Glomerular endothelial cell (primary cell): ENCODE measurements around the gene SCGN. TPM values are rescaled to one million over a fixed set of nuclear protein-coding genes. Genes with fewer than 3 reads are reported as not detected.

Experiments used
- DNase-seq: peaks from one replicate; pipeline ENCODE4 v3.0.0-alpha.2; 2011; ENCODE audit warnings: low read depth, low spot score; ENCODE audit errors: extremely low read depth
- total RNA-seq: library from RNA; depleted of rRNA; stranded (reverse); fragments of >200 nt; gene quantifications from 2 replicates; pipeline ENCODE4 v1.2.3, GENCODE V29; 2015

SCGN gene
- total RNA-seq, 1 donor from 2014 or later: not detected

GRCh38 chr6:25640446-25640845, 11.6 kb upstream of the SCGN start:
- DNase-seq: no peak

GRCh38 chr6:25640891-25641290, 11.1 kb upstream of the SCGN start:
- DNase-seq: no peak

- DNase-seq: no peak
Observed at GRCh38 chr6:25641377-25641776, 10.6 kb upstream of the SCGN start.

DNA sequence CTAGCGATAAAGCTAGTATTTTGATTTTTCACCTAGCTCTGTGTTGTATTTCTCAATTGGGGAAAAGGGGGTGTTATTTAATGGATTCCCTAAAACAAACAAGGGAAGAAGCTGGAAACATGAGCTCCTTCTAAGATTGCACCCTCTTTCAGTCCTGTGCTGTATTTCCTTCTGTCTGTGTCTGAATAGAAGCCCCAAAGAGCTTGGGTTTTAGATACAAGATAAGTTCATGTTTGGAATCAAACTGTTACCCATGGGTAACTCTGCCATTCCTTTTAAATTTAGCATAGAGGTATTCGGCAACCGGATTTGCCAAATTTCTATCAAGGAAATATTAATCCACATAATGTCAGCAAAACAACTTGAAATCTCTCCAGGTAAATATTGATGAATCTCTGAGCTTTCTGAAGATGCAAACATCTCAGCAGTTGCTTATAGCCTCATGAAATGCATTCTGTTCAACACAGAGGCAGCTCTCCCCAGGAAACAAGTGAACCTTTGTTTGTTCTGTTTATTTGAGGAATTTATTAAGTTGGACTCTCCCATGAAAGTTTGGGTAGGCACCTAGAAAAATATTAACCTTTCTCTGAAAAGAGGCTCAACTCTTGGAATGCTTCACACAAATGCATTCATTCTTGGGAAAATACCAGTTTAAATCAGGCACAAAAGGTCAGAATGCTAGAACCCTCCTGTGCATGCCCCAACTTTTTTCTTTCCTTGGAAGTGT, 9.9 kb upstream of the SCGN start:
- no peak for DNase-seq

DNA sequence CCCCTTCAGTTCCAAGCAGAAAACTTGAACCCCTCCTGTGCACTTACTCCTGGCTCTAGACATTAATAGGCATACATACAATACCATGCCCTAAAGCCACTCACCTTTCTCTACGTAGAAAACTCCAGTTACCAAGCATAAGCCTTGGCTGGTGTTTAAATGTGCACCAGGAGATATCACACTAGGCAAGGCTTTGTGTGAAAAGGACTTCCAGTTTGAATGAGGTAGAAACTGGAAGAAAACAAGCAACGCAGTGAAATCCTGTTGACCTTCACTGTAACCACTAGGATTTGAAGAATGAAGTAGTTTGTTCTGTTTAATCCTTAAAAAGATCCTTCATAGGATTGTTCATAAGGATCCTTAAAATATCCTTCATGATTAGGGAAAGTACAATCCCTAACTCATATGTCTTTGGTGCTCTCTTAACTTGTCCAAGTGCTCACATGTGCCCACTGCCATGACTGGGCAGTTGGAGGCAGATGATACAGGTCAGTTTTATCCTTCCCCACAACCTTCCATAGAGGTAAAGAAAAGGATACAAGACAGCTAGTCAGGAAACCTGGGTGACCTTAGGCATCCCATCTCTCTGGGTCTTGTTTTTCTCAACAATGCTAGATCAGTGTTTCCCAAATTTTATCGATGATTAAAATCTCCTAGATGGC, 9.2 kb upstream of the SCGN start:
- no peak for DNase-seq

DNA sequence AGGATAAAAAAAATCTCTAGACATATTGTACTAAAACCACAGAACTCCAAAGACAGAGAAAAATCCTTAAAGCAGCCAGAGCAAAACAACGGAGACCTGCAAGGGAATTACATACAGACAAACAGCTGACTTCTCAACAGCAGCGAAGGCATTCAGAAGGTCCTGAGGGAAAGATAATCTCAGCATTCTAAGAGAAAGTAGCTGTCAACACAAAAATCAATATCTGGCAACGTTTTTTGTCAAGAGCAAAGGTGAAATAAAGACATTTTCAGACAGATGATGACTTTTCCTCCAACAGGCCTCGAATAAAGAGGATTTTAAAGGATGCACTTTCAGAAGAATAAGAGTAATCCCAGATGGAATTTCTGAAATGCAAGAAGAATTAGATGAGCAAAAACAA, 6.1 kb upstream of the SCGN start:
- no peak for DNase-seq

DNA sequence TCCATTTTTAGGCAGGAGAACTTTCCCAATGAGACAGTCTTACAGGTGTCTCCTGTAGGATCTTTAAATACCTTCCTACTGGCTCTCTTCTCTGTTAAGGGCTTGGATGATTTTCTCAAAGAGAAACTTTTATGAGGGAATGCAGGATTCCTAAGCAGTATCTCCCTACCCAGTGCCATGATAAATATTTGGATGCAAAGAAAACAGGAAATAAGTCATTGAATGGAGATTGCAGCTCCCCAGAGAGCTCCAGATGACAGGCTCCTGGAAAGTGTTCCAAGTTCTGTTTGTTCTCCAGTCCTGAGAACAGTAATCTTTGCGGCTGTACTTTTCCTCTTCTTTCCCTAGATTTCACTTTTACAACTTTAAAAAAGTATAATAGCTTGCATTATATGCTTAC, 2.4 kb upstream of the SCGN start:
- no peak for DNase-seq

DNA sequence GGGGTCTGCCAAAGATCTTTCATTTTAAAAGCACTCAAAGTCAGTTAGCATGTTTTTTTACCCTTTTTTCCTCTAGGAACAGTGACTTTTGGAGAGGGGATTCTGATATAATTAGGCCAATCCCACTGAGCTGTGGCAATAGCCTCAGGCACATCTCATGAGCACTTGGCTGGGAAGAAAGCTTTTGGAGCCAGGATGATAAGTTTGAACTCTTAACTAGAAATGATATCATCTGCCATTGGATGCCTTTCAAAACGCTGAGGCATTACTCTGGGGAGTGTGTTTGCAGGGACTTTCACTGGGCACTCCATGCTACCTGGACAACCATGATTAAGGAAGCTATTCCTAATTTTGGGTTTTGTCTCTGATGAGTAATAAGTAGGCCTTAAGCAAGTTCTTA, 3.7 kb downstream of the SCGN start:
- no peak for DNase-seq

- DNase-seq: no peak
Observed at GRCh38 chr6:25659633-25660368, 7.8 kb downstream of the SCGN start.

DNA sequence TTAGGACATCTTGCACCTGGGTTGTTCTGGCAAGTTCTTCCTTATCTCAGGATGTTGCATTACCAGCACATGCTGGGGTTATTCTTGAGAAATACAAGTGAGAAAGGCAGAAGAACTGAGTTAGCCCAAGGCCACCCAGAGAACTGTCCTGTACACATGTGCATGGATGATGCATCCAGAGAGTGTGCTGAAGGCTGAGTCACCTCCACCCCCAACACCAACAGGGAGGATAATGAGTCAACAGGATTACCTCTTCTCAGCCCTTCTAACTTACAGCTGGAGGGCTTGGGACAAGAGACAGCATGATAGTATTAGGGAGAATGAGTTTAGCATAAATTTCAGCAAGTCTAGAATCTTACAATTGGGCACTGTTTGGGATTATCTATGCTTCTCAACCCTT, 8.5 kb downstream of the SCGN start:
- no peak for DNase-seq

- no peak for DNase-seq
Observed at GRCh38 chr6:25661129-25661779, 9.2 kb downstream of the SCGN start.

GRCh38 chr6:25665455-25665854, 13.4 kb downstream of the SCGN start:
- DNase-seq: no peak

- no peak for DNase-seq
Observed at GRCh38 chr6:25669413-25669812, 17.4 kb downstream of the SCGN start.

DNA sequence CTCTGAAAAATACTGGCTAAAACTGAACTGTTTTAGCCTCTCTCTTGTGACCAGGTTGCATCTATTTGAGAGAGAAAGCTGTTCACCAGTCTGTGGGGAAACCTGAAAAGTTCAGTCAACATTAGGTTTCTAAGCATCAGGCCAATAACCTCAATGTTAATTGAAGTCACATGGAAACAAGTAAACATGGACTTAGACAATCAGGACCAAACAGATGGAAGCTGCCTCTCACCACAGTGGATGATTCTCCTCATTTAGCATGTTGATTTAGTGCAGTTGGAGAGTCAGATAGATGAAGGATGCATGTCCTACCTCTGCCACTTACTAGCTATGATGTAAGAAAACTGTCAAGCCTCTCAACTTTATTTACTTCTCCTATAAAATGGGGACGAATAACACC, 18.2 kb downstream of the SCGN start:
- no peak for DNase-seq

DNA sequence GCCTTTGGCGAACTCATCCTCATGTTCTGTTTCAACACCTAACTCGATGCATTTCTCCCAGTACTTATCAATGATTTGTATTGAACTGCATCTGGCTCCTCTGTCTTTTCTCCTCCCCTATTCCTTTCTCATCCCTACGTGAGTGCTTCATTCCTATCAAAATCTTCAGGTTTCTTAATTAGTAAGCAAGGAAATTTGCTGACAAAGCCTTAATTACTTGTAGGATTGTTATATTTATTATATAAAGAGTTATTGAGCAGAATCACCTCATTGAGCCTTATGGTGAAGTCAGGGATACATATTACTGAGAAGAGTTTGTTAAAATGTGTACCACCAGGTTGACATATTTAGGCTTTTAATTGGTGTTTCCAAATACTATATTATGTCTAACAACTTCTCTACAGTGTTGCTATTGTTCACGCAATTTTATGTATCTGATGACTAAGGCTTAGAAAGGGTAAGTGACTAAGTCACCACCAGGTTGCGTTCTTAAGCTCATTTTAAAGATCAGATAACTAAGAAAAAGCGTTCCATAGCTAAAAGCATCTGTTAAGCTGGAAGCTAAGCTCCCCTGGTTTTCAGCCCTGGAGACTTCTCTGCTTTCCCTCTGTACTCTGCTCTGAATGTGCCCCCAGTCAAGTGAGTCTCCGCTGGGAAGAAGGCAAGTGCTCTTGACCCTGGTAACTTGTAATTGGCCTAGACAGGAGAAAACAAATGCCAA, 18.9 kb downstream of the SCGN start:
- no peak for DNase-seq

DNA sequence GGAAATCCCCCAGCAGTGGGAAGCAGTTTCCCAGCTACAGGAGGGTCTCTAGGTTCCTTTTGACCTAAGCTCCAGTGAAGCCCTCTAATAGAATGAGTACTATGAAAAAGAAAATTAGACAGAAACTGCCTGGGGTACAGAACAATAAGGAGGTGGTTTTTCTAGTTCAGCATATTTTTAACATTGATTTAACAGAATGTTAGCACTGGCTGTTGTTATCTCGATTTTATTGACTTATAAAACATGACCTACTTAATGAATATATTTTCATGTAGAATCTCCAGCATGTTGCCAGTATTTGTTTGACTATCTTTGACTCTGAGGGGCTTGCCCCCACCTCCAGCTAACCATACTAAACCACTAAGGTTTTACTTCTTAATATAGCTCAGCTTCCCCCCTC, 19.6 kb downstream of the SCGN start:
- DNase-seq: no peak

- DNase-seq: no peak
Observed at GRCh38 chr6:25675167-25675566, 23.2 kb downstream of the SCGN start.

GRCh38 chr6:25676775-25677174, 24.8 kb downstream of the SCGN start:
- no peak for DNase-seq

DNA sequence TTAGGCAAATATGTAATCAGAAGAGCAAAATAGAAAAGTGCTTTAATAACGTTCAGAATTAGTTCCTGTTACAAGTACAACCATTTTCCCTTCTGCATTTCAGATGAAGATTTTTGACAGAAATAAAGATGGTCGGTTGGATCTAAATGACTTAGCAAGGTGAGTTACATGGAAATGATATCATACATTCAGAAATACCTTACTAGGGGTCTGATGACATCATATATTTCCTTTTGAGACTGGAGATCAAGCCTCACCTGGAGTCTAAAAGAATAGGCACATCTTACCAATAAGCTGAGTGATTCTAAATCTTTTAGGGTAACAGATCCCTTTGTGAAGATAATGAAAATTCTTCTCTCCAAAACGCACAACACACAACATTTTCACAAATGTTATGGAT, 29.8 kb downstream of the SCGN start:
- DNase-seq: no peak

DNA sequence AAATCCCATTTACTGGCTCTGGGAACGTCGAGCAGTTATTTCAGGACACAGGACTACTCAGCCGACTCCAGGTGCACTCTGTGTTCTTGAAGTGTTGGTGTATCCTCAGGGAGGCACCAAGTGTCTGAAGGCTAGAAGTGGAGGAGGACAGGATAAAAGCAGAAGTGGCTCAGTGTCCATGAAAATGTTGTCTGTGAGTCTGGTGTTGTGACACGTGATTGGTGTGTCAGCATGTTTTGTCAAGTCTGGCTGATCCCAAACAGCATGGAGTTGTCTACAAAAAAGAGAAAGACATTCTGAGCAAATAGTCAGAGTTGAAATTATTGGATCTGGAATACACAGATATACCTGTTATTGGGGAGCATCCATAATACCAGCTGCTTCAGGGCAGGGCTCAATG, 30.3 kb downstream of the SCGN start:
- no peak for DNase-seq

DNA sequence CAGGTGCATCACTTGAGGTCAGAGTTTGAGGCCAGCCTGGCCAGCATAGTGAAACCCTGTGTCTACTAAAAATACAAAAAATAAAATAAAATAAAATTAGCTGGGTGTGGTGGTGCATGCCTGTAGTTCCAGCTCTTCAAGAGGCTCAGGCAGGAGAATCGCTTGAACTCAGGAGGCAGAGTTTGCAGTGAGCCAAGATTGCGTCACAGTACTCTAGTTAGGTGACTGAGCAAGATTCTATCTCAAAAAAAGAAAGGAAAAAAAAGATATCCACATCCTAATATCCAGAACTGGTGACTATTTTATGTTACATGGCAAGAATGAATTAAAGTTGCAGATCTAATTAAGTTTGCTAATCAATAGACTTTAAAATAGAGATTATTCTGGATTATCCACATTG, 32.5 kb downstream of the SCGN start:
- DNase-seq: no peak
